Activated naive CD4-positive, alpha-beta T cell treated with anti-CD3 and anti-CD28 coated beads, Interleukin-2, amount 50 U/mL, for 16 hours (primary cell): ENCODE results near the gene MIA.
"Not testable (repeated sequence)": the region's sequence is repeated elsewhere in the genome, so short reads cannot be mapped to it uniquely, and the experiment has no call there.

Experiments used
- DNase-seq: peaks from one replicate; pipeline ENCODE4 v3.0.0-alpha.2; 2020

Gene MIA

DNA sequence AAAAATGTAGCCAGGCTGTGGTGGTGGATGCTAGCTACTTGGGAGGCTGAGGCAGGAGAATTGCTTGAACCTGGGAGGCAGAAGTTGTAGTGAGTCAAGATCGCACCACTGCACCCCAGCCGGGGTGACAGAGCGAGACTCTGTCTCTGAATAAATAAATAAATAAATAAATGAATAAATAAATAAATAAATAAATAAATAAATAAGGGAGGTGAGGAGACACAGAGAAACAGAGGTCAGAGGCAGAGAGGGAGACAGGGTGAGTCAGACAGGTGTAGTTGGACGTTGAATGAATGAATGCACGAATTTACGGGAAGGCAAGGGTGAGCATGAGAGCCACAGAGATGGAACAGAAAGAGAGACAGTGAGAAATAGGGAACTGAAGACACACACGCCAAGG is 5.8 kb downstream of the MIA start:
- no peak for DNase-seq

- DNase-seq: no peak
These were observed 8.4 kb downstream of the MIA start for GRCh38 chr19:40783711-40784110.

DNA sequence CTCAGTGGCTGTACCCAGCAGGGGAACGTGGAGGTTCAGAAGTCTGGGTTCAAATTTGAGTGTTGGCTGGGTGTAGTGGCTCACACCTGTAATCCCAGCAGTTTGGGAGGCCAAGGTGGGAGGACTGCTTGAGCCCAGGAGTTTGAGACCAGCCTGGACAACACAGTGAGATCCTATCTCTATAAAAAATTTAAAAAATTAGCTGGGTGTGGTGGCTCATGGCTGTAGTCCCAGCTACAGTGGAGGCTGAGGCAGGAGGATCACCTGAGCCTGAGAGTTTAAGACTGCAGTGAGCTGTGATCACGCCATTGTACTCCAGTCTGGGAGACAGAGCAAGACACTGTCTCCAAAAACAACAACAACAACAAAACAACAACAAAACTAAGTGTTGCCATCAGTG is 8.8 kb downstream of the MIA start:
- not testable (repeated sequence) for DNase-seq

GRCh38 chr19:40785526-40785925 is 10.2 kb downstream of the MIA start:
- DNase-seq: no peak

DNA sequence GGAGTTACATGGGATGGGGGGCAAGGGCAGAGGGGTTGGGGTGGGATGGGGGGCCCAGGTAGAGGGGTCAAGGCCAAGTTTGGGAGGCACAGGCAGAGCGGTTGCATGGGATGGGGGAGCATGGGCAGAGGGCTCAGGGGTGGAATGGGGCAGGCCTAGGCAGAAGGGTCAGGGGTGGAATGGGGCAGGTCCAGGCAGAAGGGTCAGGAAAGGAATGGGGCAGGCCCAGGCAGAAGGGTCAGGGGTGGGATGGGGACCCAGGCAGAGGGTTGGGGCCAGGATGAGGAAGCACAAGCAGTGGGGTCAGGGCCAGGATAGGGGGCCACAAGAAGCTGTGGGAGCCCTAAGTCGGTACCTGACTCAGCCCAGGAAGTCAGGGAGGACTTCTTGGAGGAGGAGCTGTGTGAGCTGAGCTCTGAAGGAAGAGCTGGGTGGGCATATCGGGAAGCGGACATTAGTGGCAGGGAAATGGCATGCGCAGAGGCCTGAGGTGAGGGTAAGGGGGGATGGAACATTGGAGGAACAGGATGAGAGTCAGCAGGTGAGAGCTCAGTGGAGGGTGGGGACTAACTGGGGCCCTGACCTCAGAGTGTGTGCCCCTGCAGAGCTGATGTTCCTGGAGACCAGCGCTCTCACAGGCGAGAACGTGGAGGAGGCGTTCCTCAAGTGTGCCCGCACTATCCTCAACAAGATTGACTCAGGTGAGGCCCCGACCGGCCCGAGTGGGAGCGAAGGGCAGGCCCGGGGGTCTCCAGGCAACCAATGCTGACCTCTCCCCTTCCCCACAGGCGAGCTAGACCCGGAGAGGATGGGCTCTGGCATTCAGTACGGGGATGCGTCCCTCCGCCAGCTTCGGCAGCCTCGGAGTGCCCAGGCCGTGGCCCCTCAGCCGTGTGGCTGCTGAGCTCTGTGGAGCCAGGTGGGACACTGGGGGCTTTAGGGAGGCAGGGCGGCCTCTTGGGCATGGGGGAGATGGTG is 11.0 kb downstream of the MIA start:
- no peak for DNase-seq

DNA sequence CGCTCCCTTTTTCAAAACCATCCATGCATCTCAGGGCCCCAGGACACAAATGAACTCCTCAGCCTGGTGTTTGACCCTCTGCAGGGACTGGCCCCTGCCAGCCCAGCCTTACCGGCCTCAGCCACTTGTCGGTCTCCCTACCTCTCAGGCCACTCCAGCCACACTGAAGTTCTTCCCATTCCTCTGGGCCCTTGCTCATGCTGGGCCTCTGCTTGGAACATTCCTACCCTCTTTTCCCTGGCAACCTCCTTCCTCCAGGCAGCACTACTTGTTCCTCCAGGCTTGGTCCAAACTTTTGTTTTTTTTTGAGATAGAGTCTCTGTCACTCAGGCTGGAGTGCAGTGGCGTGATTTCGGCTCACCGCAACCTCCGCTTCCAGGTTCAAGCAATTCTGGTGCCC is 16.0 kb downstream of the MIA start:
- DNase-seq: no peak

GRCh38 chr19:40791996-40792395 is 16.7 kb downstream of the MIA start:
- DNase-seq: no peak

GRCh38 chr19:40797166-40797962 is 22.0 kb downstream of the MIA start:
- no peak for DNase-seq

DNA sequence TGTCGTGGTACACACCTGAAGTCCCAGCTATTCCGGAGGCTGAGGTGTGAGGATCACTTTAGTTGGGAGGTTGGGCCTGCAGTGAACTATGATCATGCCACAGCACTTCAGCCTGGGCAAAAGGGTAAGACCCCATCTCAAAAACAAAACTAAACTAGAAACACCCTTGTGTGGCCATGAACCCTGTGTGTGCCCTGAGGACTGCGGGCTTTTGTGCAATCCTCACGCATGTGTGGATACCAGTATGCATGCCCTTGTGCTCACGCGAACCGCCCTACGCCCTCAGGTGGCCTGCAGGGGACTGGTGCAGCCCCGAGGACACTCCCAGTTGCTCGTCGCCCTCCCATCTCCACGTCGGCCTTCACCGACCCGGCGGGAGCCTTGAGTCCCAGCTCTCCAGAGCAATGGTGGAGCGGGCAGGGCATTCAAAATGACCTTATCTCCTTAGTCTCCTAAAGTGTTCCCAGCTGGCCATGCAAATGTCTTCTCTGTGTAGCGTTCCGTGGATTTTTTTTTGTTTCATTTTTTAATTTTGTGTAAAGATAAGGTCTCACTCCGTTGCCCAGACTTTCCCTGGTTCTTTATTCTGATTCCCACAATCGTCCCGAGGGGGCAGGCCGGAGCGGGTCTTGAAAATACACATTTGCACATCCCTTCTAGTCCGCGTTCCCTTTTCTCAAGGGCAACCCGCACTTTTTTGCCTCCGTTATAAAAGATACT is 22.8 kb downstream of the MIA start:
- DNase-seq: peak; percentile 67

DNA sequence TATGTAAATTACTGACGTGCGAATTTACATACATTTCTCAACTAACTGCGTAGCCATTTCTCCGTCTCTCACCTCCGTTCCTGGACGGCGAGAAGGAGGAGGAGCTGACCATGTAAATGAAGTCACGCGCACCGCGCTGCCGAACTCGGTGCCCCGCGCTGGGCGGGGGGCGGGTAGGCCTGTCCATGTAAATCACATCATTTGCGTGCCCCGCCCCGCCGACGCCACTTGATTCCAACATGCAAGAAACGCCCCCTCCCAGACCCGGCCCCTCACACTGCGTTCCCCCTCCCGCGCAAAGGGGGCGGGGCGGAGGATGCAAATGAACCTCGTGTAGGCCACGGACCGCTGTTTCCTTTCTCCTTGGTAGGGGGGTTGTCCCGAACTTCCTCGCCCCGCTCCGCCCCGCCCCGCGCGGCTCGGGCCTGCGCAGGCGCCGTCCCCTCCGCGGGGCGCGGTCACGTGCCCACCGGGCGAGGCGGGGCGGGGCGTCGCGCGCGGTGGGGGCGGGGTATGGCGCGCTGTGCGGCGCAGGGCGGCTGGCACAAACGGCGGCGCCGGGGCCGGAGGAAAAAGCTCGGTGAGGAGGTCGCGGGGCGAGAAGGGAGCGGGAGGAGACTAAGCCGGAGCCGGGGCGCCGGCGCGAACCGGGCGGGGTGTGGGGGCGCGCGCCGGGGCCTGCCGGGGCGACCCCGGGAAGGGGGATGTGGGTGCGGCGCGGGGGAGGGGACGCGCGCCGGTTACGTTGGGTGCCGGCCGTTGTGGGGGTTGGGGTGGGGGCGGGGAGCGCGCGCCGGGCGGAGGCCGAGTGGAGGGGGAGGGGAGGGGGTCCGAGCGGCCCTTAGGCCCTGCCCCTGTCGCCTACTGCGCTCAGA is 23.6 kb downstream of the MIA start, which contains the start of gene EGLN2:
EGLN2 (plus strand) TSS at position 509 of the 875 bp plus-strand sequence. CDS start 1,382 bp downstream, outside the sequence.
- peak; percentile 100 for DNase-seq

DNA sequence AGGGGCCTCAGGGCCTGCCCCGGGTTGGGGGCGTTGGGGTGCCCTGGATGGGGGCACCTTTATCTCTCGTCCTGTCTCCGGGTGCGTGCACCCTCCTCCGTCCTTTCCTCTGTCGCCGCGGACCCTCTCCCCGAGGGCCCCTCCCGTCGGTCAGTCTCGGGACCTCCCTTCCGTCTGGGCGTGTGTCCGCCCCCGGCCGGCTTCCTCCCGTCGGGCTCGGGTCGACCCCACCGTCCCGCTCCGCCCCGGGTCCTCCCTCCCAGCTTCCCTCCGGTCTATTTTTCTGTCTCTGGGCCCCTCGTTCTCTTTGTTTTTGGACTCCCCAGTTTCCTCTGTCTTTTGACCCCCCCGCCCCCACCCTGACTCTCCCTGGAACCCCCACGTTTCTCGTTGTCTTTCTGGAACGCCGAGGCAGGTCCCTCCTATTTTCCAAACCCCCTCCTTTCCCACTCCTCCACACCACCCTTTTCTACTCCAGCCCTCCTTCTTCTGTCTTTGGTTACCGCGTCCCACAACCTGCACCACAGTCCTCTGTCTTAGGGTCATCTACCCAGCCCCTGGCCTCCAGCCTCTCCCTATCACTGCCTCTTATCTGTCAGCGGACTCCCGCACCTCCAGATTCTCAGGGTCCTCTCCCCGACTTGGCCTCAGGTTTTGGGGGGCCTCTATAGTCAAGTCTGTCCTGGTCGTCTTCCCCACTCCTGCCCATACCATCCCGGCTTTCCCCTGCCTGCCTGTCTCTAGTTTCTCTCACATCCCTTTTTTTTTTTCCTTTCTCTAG is 24.4 kb downstream of the MIA start:
- no peak for DNase-seq

DNA sequence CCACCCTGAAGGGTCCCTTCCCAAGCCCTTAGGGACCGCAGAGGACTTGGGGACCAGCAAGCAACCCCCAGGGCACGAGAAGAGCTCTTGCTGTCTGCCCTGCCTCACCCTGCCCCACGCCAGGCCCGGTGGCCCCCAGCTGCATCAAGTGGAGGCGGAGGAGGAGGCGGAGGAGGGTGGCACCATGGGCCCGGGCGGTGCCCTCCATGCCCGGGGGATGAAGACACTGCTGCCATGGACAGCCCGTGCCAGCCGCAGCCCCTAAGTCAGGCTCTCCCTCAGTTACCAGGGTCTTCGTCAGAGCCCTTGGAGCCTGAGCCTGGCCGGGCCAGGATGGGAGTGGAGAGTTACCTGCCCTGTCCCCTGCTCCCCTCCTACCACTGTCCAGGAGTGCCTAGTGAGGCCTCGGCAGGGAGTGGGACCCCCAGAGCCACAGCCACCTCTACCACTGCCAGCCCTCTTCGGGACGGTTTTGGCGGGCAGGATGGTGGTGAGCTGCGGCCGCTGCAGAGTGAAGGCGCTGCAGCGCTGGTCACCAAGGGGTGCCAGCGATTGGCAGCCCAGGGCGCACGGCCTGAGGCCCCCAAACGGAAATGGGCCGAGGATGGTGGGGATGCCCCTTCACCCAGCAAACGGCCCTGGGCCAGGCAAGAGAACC is 25.1 kb downstream of the MIA start:
- DNase-seq: no peak

GRCh38 chr19:40800997-40801377 is 25.7 kb downstream of the MIA start:
- no peak for DNase-seq

GRCh38 chr19:40801426-40802299 is 26.3 kb downstream of the MIA start:
- DNase-seq: no peak

DNA sequence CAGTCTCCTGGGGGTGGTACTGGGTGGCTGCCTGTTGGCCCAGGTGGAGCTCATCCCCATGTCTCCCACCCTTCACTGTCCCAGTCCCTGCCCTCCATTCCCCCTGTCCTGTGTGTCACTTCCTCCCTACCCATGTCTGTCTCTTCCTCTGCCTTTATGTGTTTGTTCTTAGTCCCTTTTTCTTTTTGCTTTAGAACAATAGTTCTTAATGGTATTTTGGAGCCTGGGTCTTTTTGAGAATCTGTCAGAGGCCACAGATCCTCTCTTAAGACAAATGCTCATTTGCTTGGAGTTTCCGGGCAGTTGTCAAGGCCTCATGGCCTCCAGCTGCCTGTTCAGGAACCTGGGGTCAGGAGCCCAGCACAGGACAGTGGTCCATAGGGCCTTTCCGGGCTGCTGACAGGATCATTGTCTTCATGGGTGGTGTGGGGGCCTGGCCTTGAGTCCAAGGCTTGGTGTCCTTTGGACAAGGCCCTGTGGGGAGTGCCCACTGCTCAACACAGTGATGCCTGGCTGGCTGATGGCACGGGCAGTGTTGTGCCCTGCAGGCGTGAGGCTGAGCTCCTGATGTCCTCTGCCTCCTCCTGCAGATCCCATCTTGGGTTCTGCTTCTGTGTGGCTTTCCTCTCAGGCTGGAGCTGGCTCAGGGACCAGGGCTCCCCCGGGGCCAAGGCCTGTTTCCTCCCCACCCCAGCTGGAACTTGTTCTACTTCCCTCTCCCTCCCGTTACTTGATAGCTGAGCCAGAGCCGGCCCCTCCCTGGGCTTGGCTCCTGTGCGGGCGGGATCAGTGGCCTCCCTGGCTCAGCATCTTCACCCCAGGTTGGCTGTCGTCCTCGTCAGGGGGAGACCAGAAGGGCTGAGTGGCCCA is 27.2 kb downstream of the MIA start:
- no peak for DNase-seq

DNA sequence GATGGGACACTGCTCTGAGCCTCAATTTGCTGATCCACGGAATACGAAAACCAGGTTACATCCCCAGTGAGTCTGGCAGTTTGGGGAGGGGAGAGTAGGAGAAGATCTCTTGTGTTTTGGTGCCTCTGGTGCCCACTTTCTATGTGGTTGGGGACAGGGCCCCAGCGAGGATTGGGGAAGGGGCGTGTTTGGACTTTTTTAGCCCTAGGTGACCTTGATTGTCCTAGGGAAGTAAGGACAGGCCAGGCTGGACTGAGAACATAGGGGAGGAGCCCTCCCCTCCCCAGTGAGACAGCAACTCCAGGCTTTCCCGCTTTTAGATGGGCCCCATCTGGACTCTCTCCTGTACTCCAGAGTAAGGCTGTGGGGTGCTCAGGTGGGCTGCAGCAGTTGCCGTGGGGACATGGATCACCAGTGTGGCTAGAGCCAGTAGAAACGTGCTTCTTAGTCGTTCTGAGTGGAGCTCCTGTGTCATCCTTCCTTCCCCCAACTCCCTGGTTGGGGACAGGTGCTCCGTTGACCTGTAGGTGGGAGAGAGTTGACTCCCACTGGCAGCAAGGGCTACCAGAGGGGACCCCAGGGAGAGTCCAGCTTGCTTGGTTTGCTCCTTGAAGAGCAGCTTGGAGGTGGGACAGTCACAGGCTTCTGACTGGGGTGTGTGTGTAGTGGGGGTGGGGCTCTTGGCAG is 28.0 kb downstream of the MIA start:
- DNase-seq: no peak

DNA sequence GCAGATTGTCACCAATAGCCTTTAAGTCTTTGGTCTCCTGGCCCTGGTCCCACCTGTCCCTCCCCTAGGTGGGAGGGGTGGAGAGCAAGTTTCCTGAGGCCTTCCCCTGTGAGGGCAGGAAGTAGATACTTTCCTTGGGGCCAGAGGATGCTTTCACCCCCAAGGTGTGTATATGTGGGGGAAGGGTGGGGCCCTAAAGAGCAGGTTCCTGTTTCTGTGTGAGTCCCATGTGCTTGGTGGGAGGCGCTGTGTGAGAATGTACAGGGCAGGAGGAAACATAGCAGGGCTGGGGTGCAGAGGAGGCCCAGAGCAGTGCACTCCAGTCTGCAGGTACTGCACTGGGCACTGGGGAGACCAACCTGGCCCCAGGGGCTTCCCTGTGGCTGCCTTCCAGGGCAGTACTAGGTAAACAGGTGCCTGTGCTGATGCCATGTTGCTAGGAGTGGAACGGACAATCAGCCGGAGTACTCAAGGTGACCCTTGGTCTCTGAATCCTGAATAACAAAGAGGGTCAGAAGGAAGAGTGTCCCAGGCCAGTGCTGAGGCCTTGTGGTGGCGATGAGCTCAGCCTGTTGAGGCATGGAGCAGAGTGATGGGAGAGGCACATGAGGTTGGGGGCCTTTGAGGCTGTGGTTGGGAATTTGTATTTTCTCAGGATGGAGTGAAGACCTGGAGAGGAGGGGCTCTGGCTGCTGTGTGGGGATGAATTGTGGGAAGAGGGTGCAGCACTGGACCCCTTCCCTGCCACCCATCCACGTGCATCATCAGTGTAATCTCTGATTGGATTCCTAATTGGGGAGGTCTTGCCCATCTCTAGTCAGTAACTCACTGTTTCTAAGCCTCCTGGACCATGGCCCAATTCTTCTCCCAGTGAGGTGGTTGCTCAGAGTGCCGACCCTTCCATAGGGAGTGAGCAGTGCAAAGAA is 28.8 kb downstream of the MIA start:
- peak; percentile 54 for DNase-seq
